ACC112 (cell line): ENCODE measurements around the gene STK32B.
"Not testable (repeated sequence)": the region's sequence is repeated elsewhere in the genome, so short reads cannot be mapped to it uniquely, and the experiment has no call there.

Experiments
- H2AFZ ChIP-seq: fragments of 200-600 bp; sonication (generic); one replicate; pipeline ENCODE4 v1.6.0; 2017; ENCODE audit warnings: antibody characterized with exemption, low read length; ENCODE audit not compliant: unreplicated experiment
- H3K27ac ChIP-seq: fragments of 200-600 bp; sonication (generic); 2 replicates; pipeline ENCODE4 v1.5.1; 2014; ENCODE audit warnings: low read depth, mild to moderate bottlenecking, antibody characterized with exemption, low read length, moderate library complexity
- H3K27me3 ChIP-seq: fragments of 200-600 bp; sonication (generic); 2 replicates; pipeline ENCODE4 v1.6.1; 2014; ENCODE audit warnings: mild to moderate bottlenecking, antibody characterized with exemption, low read length, moderate library complexity, mixed read lengths; ENCODE audit not compliant: insufficient read depth
- H3K36me3 ChIP-seq: fragments of 200-600 bp; sonication (generic); 2 replicates; pipeline ENCODE4 v1.6.1; 2016; ENCODE audit warnings: mild to moderate bottlenecking, antibody characterized with exemption, low read length, moderate library complexity, mixed read lengths; ENCODE audit not compliant: insufficient read depth
- H3K4me1 ChIP-seq: fragments of 200-600 bp; sonication (generic); one replicate; pipeline ENCODE4 v1.6.1; 2016; ENCODE audit warnings: low read length, mixed read lengths; ENCODE audit not compliant: insufficient read depth, unreplicated experiment, control insufficient read depth
- H3K4me3 ChIP-seq: fragments of 200-600 bp; sonication (generic); 2 replicates; pipeline ENCODE4 v1.5.1; 2014; ENCODE audit warnings: mild to moderate bottlenecking, low read depth, low read length
- H3K79me2 ChIP-seq: fragments of 200-600 bp; sonication (generic); one replicate; pipeline ENCODE4 v1.6.0; 2016; ENCODE audit warnings: low read length; ENCODE audit not compliant: control insufficient read depth, unreplicated experiment, insufficient read depth

The STK32B gene

DNA sequence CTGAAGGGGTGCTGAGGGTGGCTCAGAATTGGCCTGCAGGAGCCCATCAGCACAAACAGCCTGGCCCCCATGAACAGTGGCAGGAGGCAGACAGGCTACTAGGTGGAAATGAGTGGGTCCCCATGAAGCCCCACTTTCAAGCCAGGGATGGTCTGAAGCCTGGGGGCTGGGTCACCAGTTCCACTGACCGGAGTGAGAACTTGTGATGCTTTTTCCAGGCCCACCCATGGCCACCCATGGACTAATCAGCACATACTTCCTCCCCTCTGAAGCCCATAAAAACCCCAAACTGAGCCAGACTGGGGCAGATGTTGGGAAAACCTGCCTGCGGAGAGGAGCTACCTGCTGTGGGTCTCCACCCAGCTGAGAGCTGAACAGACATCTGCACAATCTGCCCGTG is 372.9 kb downstream of the STK32B start:
- Histone ChIP-seq H3K4me3 (no peak overlapping the region), H3K4me1 (no peaks in the 10 kb centered on the region), H3K27ac (no peak overlapping the region), H3K36me3 (no peaks in the 10 kb centered on the region), H3K27me3 (no peaks in the 10 kb centered on the region), H3K79me2 (no peaks in the 10 kb centered on the region), H2AFZ (no peak overlapping the region)

DNA sequence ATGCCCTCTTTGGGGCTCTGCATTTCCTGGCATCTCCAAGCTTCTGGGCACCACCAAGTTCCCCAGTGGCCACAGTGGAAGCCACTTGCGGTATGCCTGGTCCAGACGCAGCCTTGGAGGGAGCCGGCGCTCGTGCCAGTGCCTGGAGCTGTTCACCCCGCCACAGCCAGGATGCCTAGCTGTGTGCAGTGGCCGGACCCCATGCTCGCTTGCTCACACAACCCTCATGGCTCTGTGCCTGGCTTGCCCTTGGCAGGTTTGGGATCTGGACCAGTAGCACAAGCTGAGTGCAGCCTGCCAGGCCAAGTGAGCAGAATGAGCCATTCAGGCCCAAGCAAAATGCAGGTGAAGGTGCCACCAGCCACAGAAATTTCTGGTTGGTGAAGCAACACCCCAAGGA is 373.6 kb downstream of the STK32B start:
- H3K4me1 ChIP-seq, result no peaks in the 10 kb centered on the region
- H3K27ac ChIP-seq, result no peak overlapping the region
- no peak overlapping the region for H2AFZ ChIP-seq
- H3K4me3 ChIP-seq, result no peak overlapping the region
- H3K27me3 ChIP-seq, result no peaks in the 10 kb centered on the region
- no peaks in the 10 kb centered on the region for H3K79me2 ChIP-seq
- H3K36me3 ChIP-seq, result no peaks in the 10 kb centered on the region

DNA sequence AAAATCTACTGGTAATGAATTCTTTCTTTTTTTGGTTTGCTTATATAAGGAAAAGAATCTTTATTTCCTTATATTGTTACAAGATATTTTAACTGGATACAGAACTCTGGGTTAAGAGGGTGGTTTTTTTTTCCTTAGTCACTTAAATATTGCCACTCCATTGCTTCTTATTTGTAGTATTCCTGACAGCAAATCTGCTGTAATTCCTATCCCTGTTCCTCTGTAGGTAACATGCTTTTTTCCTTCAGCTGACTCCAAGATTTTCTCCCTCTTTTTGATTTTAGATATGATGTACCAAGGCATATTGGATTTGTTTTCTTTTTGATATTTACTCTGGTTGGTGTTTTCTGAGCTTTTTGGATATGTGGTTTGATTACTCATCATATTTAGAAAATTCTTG is 378.5 kb downstream of the STK32B start:
- Histone ChIP-seq H3K27me3 (0 out of 2 replicates have a peak, but pooled peaks cover 2% of the 10 kb centered on the region), H3K79me2 (no peaks in the 10 kb centered on the region), H3K36me3 (no peaks in the 10 kb centered on the region), H3K4me3 (no peak overlapping the region), H2AFZ (no peak overlapping the region), H3K4me1 (no peaks in the 10 kb centered on the region), H3K27ac (no peak overlapping the region)

DNA sequence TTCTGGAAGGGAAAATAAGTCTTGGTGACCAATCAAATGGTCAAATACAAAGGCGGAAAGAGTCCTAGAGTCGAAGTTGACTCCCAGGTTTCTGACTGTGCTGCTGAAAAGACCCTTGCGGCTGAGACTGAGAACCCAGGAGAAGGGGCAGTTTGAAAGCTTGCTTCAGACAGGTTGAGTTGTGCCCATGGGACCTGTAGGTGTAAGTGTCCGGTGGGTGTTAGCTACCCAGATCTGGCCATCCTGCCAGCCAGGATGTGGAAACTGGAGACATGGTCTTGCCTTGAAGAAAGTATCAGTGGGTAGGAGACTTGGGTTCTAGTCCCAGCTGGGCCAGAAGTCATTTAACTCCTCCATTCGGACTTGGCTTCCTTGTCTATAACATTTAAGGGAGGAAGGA is 381.9 kb downstream of the STK32B start:
- H3K27me3 ChIP-seq, result 0 out of 2 replicates have a peak, but pooled peaks cover 2% of the 10 kb centered on the region
- no peaks in the 10 kb centered on the region for H3K36me3 ChIP-seq
- H2AFZ ChIP-seq, result no peak overlapping the region
- H3K79me2 ChIP-seq, result no peaks in the 10 kb centered on the region
- H3K4me3 ChIP-seq, result no peak overlapping the region
- H3K4me1 ChIP-seq, result no peaks in the 10 kb centered on the region
- no peak overlapping the region for H3K27ac ChIP-seq

DNA sequence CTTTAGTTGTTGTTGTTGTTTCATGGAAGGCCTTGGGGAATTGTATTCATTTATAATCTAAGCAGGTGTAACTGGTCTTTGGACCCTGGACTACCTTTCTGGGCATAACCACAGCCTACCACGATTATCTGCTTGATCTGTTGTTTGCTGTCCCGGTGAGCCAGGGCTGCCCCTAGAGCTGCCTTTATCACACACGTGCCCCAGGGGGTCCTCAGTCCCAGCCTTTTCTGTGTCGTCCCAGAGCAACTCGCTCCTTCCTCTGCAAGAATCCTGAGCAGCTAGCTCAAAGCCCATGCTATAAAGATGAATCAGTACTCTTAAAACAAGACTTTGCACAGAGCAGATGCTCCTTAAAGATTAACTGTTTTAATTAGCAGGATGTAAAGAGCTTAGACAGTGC is 383.9 kb downstream of the STK32B start:
- H2AFZ ChIP-seq, result no peak overlapping the region
- no peak overlapping the region for H3K27ac ChIP-seq
- H3K79me2 ChIP-seq, result no peaks in the 10 kb centered on the region
- H3K4me3 ChIP-seq, result no peak overlapping the region
- no peaks in the 10 kb centered on the region for H3K36me3 ChIP-seq
- H3K27me3 ChIP-seq, result 0 out of 2 replicates have a peak, but pooled peaks cover 2% of the 10 kb centered on the region
- H3K4me1 ChIP-seq, result no peaks in the 10 kb centered on the region

DNA sequence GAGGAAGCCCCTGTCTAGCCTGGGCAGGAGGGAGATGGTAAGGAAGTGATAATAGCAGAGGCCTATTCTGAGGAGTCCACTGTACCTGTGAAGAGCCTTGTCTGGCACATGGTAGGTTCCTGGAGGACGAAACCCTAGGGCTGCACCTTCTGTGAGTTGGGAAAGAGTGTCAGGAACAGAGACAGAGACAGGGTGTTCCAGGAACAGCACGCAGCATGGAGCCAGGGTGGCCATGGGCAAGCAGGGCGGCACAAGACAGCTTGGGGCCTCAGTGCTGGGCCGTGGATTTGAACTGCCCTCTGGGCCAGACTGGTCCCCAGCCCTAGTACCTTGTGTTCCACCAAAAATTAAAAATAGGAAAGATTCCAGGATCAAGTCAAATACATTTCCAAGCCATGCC is 384.5 kb downstream of the STK32B start:
- Histone ChIP-seq H3K79me2 (no peaks in the 10 kb centered on the region), H3K27ac (no peak overlapping the region), H3K27me3 (no peaks in the 10 kb centered on the region), H3K4me1 (no peaks in the 10 kb centered on the region), H3K4me3 (no peak overlapping the region), H3K36me3 (no peaks in the 10 kb centered on the region), H2AFZ (no peak overlapping the region)

DNA sequence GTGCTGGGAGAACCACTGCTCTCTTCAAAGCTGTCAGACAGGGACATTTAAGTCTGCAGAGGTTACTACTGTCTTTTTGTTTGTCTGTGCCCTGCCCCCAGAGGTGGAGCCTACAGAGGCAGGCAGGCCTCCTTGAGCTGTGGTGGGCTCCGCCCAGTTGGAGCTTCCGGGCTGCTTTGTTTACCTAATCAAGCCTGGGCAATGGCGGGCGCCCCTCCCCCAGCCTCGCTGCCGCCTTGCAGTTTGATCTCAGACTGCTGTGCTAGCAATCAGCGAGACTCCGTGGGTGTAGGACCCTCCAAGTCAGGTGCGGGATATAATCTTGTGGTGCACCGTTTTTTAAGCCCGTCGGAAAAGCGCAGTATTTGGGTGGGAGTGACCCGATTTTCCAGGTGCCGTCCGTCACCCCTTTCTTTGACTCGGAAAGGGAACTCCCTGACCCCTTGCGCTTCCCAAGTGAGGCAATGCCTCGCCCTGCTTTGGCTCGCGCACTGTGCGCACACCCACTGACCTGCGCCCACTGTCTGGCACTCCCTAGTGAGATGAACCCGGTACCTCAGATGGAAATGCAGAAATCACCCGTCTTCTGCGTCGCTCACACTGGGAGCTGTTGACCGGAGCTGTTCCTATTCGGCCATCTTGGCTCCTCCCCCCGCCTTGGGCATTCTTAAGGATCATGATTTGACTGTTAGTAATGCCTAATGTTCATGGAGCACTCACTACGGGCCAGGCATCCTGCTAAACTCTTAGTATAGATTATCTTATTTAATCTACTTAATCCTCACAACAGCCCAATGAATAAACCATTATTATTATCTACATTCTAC is 392.9 kb downstream of the STK32B start:
- not testable (repeated sequence) for H3K27me3 ChIP-seq, H3K4me1 ChIP-seq, H3K79me2 ChIP-seq, H3K4me3 ChIP-seq, H3K36me3 ChIP-seq, H3K27ac ChIP-seq, H2AFZ ChIP-seq

DNA sequence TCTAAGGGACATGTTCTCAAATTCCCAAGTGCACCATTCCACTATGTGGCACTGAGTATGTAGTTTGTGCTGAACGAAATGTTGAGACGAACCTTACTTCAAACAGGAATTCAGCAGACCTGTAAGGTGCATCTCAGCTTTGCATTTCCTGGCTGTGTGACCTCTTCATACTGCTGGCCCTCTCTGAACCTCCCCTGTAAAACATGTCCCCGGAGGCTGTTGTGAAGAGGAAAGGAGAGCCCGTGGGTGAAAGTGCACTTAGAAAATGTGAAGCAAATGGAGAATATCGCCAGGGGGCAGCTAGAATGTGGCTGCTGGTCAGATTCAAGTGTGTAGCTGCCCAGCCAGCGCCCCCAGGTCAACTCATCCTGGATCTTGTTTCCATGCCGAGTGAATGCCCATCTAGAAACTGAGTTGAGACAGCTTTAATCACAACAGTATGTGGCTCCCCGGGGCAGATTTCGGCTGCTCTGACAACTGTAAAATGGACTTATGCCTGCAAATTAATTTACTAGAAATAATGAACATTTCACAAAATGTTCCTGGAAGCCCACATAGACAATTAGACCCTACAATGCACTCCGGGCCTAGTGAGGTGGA is 393.7 kb downstream of the STK32B start:
- Histone ChIP-seq H3K27ac (no peak overlapping the region), H3K4me1 (no peaks in the 10 kb centered on the region), H2AFZ (no peak overlapping the region), H3K4me3 (no peak overlapping the region), H3K36me3 (no peaks in the 10 kb centered on the region), H3K79me2 (no peaks in the 10 kb centered on the region), H3K27me3 (no peaks in the 10 kb centered on the region)

DNA sequence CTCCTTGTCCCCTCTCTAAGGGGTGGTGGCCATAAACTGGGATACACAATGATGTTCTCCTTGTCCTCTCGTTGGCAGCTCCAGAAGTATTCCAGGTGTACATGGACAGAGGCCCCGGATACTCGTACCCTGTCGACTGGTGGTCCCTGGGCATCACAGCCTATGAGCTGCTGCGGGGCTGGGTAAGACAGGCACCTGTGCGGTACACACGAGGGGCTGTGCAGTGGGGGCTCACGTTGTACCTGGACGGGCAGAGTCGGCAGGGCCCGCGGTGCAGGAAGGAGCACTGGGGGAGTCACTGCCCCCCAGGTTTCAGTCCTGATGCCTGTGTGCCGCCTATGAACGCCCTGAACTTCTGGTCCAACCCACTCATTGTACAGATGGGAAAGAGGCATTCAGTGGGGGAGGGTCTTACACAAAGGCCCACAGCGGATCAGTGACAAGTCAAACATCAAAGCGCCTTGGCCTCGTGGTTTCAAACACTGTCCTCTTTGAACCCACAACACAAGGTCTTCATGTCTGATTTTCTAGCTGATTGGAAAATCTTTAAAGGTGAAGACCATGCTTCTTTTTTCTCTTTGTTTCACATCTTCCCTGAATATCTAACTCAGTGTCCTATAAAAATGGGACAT is 395.4 kb downstream of the STK32B start:
- no peak overlapping the region for H3K27ac ChIP-seq
- no peak overlapping the region for H2AFZ ChIP-seq
- H3K79me2 ChIP-seq, result no peaks in the 10 kb centered on the region
- no peaks in the 10 kb centered on the region for H3K4me1 ChIP-seq
- H3K27me3 ChIP-seq, result no peaks in the 10 kb centered on the region
- no peak overlapping the region for H3K4me3 ChIP-seq
- H3K36me3 ChIP-seq, result no peaks in the 10 kb centered on the region

DNA sequence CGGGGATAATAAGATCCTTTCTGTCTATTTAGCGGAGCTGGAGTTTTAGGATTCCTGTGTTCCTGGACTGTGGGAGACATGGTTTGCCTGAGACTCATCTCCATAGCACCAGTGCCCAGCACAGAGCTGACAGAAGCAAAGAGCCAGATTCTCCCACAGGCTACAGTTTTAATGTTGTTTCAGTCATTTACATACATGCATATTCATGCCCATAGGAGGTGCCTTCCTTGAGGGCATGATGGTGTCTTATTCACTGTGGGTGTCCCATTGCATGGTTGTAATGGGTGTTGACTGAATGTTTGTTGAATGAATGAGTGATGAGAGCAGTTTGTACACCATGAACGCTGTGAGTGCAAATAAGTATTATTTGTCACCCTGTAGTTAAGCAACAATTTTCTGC is 396.5 kb downstream of the STK32B start:
- Histone ChIP-seq H3K4me3 (no peak overlapping the region), H3K27ac (no peak overlapping the region), H3K79me2 (no peaks in the 10 kb centered on the region), H2AFZ (no peak overlapping the region), H3K27me3 (no peaks in the 10 kb centered on the region), H3K4me1 (no peaks in the 10 kb centered on the region), H3K36me3 (no peaks in the 10 kb centered on the region)

DNA sequence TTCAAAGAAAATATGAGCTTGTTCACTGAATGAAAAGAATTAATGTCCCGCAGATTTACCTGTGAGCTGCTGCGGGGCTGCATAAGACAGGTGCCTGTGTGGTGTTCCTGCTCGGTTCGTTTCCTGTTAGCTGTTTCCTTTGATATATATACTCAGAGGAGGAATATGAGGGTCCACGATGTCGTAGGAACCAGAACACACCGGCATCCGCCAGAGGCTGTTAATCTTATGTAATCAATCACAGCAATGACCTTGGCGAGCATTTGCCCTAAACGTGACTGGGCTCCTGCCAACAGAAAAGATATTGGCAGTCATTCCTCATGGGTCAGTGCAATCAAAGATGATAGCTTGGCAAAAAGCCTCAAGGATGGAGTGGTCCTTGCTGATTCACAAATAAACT is 396.9 kb downstream of the STK32B start:
- Histone ChIP-seq H3K79me2 (no peaks in the 10 kb centered on the region), H3K4me1 (no peaks in the 10 kb centered on the region), H3K36me3 (no peaks in the 10 kb centered on the region), H3K27me3 (no peaks in the 10 kb centered on the region), H3K4me3 (no peak overlapping the region), H2AFZ (no peak overlapping the region), H3K27ac (no peak overlapping the region)
